DND-41 (cell line): ENCODE measurements around the gene ALCAM.

Experiments used
- EZH2 ChIP-seq: IDR thresholded peaks from 3 replicates; pipeline ENCODE4 v1.6.1; 2012; ENCODE audit warnings: borderline replicate concordance, low read depth, mild to moderate bottlenecking, moderate library complexity, low read length, inconsistent platforms; ENCODE audit not compliant: severe bottlenecking
- TF ChIP-seq, protein P1 (sequence below): IDR thresholded peaks from 2 replicates; pipeline ENCODE4 v1.5.1; 2012; ENCODE audit warnings: borderline replicate concordance, low read length, moderate library complexity, mild to moderate bottlenecking; ENCODE audit not compliant: poor library complexity, severe bottlenecking; ENCODE audit errors: extremely low read depth

DNA sequence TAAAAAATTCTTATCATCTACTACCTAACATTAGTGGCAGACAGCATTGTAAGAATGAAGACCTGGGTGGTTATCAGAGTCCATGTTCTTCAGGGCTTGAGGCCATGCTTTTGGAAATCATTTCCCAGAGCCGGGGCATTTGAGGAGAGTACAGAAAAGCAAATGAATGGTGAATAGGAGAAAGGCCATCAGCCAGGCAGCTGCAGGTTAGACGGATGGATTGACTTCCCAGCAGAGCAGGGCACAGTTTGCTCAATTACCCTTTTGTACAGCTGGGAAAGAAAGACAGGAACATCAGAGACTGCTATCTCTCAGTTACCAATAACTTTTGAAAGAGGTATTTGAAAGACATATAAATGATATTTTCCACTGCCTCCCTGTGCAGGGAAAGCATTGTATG, 135.6 kb downstream of the ALCAM start:
- TF ChIP-seq, protein P1, sequence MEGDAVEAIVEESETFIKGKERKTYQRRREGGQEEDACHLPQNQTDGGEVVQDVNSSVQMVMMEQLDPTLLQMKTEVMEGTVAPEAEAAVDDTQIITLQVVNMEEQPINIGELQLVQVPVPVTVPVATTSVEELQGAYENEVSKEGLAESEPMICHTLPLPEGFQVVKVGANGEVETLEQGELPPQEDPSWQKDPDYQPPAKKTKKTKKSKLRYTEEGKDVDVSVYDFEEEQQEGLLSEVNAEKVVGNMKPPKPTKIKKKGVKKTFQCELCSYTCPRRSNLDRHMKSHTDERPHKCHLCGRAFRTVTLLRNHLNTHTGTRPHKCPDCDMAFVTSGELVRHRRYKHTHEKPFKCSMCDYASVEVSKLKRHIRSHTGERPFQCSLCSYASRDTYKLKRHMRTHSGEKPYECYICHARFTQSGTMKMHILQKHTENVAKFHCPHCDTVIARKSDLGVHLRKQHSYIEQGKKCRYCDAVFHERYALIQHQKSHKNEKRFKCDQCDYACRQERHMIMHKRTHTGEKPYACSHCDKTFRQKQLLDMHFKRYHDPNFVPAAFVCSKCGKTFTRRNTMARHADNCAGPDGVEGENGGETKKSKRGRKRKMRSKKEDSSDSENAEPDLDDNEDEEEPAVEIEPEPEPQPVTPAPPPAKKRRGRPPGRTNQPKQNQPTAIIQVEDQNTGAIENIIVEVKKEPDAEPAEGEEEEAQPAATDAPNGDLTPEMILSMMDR = no peak
- TF ChIP-seq EZH2 = no peak
